Left lung (tissue), 10 donors: ENCODE data around the gene FAM13A. TPM values are rescaled to one million over a fixed set of nuclear protein-coding genes. Genes with fewer than 3 reads are reported as not detected.
"Not testable (repeated sequence)": the region's sequence is repeated elsewhere in the genome, so short reads cannot be mapped to it uniquely, and the experiment has no call there.

ENCODE experiments used
- ATAC-seq: fragments of 200-7000 bp; cut with Tn5 transposase; one replicate; pipeline ENCODE4 v1.9.1; 2020; ENCODE audit warnings: moderate library complexity
- DNase-seq, 4 donors: peaks; one replicate each; pipeline ENCODE4 v3.0.0-alpha.2; 2013 to 2020
- H3K27ac ChIP-seq, 2 donors: fragments of 200-600 bp; sonication (generic) in 1 of 2; one replicate each; pipeline versions ENCODE4 v1.5.0 to v1.8.0; 2020 to 2021
- H3K27me3 ChIP-seq, 2 donors: fragments of 200-600 bp; sonication (generic) in 1 of 2; one replicate each; pipeline versions ENCODE4 v1.5.0 to v1.8.0; 2020 to 2021
- H3K36me3 ChIP-seq, 2 donors: fragments of 200-600 bp; sonication (generic) in 1 of 2; one replicate each; pipeline versions ENCODE4 v1.5.0 to v1.8.0; 2020 to 2021
- H3K4me1 ChIP-seq, 2 donors: fragments of 200-600 bp; one replicate each; pipeline ENCODE4 v1.8.0; 2021
- H3K4me3 ChIP-seq, 2 donors: fragments of 200-600 bp; sonication (generic) in 1 of 2; one replicate each; pipeline versions ENCODE4 v1.5.0 to v1.8.0; 2020 to 2021; ENCODE audit warnings: mild to moderate bottlenecking in 1 of 2
- H3K9me3 ChIP-seq, 2 donors: fragments of 200-600 bp; sonication (generic) in 1 of 2; one replicate each; pipeline versions ENCODE4 v1.5.0 to v1.8.0; 2020 to 2021
- CTCF ChIP-seq, 2 donors: fragments of 200-600 bp; sonication (generic) in 1 of 2; IDR thresholded peaks; one replicate each; pipeline versions ENCODE4 v1.5.0 to v1.8.0; 2021; ENCODE audit warnings: antibody characterized with exemption in 2 of 2
- intact Hi-C, 2 donors: fragments of 100-400 bp; cut with DNase I; formaldehyde crosslinking; loops; one replicate each; pipeline versions ENCODE4 v1.11.2 to v1.14.2; 2022
- polyA plus RNA-seq, 6 donors: library from polyadenylated mRNA; unstranded; fragments of 120-200 nt; gene quantifications; one replicate each; pipeline ENCODE4 v1.2.1, GENCODE V29; 2013; ENCODE audit not compliant: insufficient read length in 6 of 6
- total RNA-seq, 2 donors: library from RNA; stranded (reverse); fragmentation: NEBNext Ultra II Directional; extraction: Animal tissue kit (Norgen Biotek cat#: 25700); gene quantifications; one replicate each; pipeline ENCODE4 v1.2.1, GENCODE V29; 2021
- donor health status: DM: no; HTN: yes; CAD: no.
- donor health status: DM: no; HTN: no; CAD: no.

The FAM13A gene
- total and polyA plus RNA-seq, 8 donors, result 22.2 to 69.5 (median 52.2) TPM

GRCh38 chr4:88897180-88897579 is 159.8 kb downstream of the FAM13A start:
- Histone ChIP-seq H3K27ac (no peak overlapping the region), H3K4me1 (no peaks in the 10 kb centered on the region), H3K27me3 (no peaks in the 10 kb centered on the region), H3K36me3 (no peaks in the 10 kb centered on the region), H3K4me3 (no peak overlapping the region), H3K9me3 (peaks cover 0 to 13% of the 10 kb centered on the region in 2 donors)
- TF ChIP-seq CTCF (IDR thresholded peaks at IDR 0.05), result no peak
- DNase-seq, result no peak
- intact Hi-C loops, result no loop called here
- ATAC-seq, result no peak

- no peak overlapping the region for H3K4me3 ChIP-seq
- H3K36me3 ChIP-seq, result no peaks in the 10 kb centered on the region
- no peak overlapping the region for H3K27ac ChIP-seq
- no peaks in the 10 kb centered on the region for H3K9me3 ChIP-seq
- DNase-seq, result no peak
- intact Hi-C loops, result no loop called here
- H3K27me3 ChIP-seq, result no peaks in the 10 kb centered on the region
- no peak for TF ChIP-seq CTCF (IDR thresholded peaks at IDR 0.05)
- ATAC-seq, result no peak
- H3K4me1 ChIP-seq, result no peaks in the 10 kb centered on the region
Observed at GRCh38 chr4:88893961-88894360, 163.0 kb downstream of the FAM13A start.

- no peak for TF ChIP-seq CTCF (IDR thresholded peaks at IDR 0.05)
- no peak for ATAC-seq
- intact Hi-C loops, result no loop called here
- Histone ChIP-seq H3K9me3 (no peaks in the 10 kb centered on the region), H3K27ac (no peak overlapping the region), H3K4me1 (no peaks in the 10 kb centered on the region), H3K36me3 (no peaks in the 10 kb centered on the region), H3K4me3 (no peak overlapping the region), H3K27me3 (no peaks in the 10 kb centered on the region)
- no peak for DNase-seq
Observed at GRCh38 chr4:88892646-88893045, 164.3 kb downstream of the FAM13A start.

GRCh38 chr4:88891636-88892035 is 165.3 kb downstream of the FAM13A start:
- intact Hi-C loops, result no loop called here
- Histone ChIP-seq H3K36me3 (no peaks in the 10 kb centered on the region), H3K27ac (no peak overlapping the region), H3K9me3 (no peaks in the 10 kb centered on the region), H3K4me3 (no peak overlapping the region), H3K4me1 (no peaks in the 10 kb centered on the region), H3K27me3 (no peaks in the 10 kb centered on the region)
- ATAC-seq, result no peak
- DNase-seq, result no peak
- TF ChIP-seq CTCF (IDR thresholded peaks at IDR 0.05), result no peak

- H3K36me3 ChIP-seq, H3K4me1 ChIP-seq, intact Hi-C loops, H3K4me3 ChIP-seq, DNase-seq, H3K27ac ChIP-seq, H3K9me3 ChIP-seq, ATAC-seq, H3K27me3 ChIP-seq: not testable (repeated sequence)
Observed at GRCh38 chr4:88887409-88887808, 169.6 kb downstream of the FAM13A start.

GRCh38 chr4:88881227-88881569 is 175.8 kb downstream of the FAM13A start:
- no peak for DNase-seq
- Histone ChIP-seq H3K4me3 (no peak overlapping the region), H3K4me1 (no peaks in the 10 kb centered on the region), H3K27ac (no peak overlapping the region), H3K27me3 (no peaks in the 10 kb centered on the region), H3K9me3 (no peaks in the 10 kb centered on the region), H3K36me3 (no peaks in the 10 kb centered on the region)
- no peak for ATAC-seq
- no peak for TF ChIP-seq CTCF (IDR thresholded peaks at IDR 0.05)
- intact Hi-C loops, result no loop called here
